K562 (cell line): ENCODE results near the gene UBE3B. TPM values are rescaled to one million over a fixed set of nuclear protein-coding genes. Genes with fewer than 3 reads are reported as not detected.
A peak's percentile ranks its signal among the peaks of the same experiment; 100 is the strongest.

Source experiments
- CREM ChIP-seq: IDR thresholded peaks from 2 replicates; pipeline ENCODE4 v1.6.1; 2014; ENCODE audit warnings: antibody characterized with exemption, low read depth
- GTF2E2 ChIP-seq: fragments of 200-800 bp; sonication (Bioruptor generic); IDR thresholded peaks from 2 replicates; pipeline ENCODE4 v1.6.1; 2016; ENCODE audit warnings: missing genetic modification characterization, missing compliant biosample characterization
- JUN ChIP-seq, 2 experiments: sonication (generic) in 1 of 2; formaldehyde crosslinking in 1 of 2; IDR thresholded peaks; 2 replicates each; pipeline versions ENCODE4 v1.6.1 to v1.8.0; 2012 to 2022; ENCODE audit warnings: borderline replicate concordance in 2 of 2, mild to moderate bottlenecking in 2 of 2, improper control_type of control experiment in 1 of 2, low read depth in 1 of 2, low read length in 1 of 2, missing genetic modification reagents in 1 of 2
- MXI1 ChIP-seq: IDR thresholded peaks from 2 replicates; pipeline ENCODE4 v1.6.1; 2011; ENCODE audit warnings: low read depth, mild to moderate bottlenecking, improper control_type of control experiment, low read length
- NCOA4 ChIP-seq: fragments of 450-650 bp; IDR thresholded peaks from 2 replicates; pipeline ENCODE4 v1.6.1; 2018; ENCODE audit warnings: mild to moderate bottlenecking; ENCODE audit not compliant: partially characterized antibody
- NR2C1 ChIP-seq, 2 experiments: fragments of 450-650 bp; IDR thresholded peaks; 2 replicates each; pipeline ENCODE4 v1.6.1; 2017; ENCODE audit warnings: mild to moderate bottlenecking in 2 of 2, antibody characterized with exemption in 1 of 2, inconsistent platforms in 1 of 2, missing compliant biosample characterization in 1 of 2, missing genetic modification characterization in 1 of 2
- PRDM10 ChIP-seq: fragments of 450-650 bp; IDR thresholded peaks from 2 replicates; pipeline ENCODE4 v1.6.1; 2018; ENCODE audit not compliant: partially characterized antibody
- TAF15 ChIP-seq: fragments of 200-400 bp; formaldehyde crosslinking; IDR thresholded peaks from 2 replicates; pipeline ENCODE4 v1.6.1; 2017; ENCODE audit warnings: mild to moderate bottlenecking, low read depth, low read length, moderate library complexity
- TCF3 ChIP-seq: sonication (generic); formaldehyde crosslinking; IDR thresholded peaks from 2 replicates; pipeline ENCODE4 v1.4.0; 2020; ENCODE audit warnings: mild to moderate bottlenecking, missing genetic modification reagents
- polyA plus RNA-seq, 8 experiments: library from polyadenylated mRNA; depleted of rRNA in 4 of 8; stranded (reverse) in 5 of 8; unstranded in 3 of 8; fragments of >200 nt; fragmentation: Nextera tagmentation in 2 of 8; fragmentation: Illumina TruSeq in 1 of 8; extraction: Ambion mirVana in 2 of 8; extraction: Trizol in 1 of 8; gene quantifications; 2 replicates each; pipeline versions ENCODE4 v1.2.1 to v1.2.3, GENCODE V29; 2011 to 2014; ENCODE audit warnings: inconsistent platforms in 1 of 8, missing spikeins in 1 of 8
- total RNA-seq, 7 experiments: library from RNA; depleted of rRNA in 6 of 7; stranded (reverse); fragments of >200 nt in 6 of 7; fragmentation: Illumina TruSeq in 2 of 7; extraction: Trizol in 2 of 7; gene quantifications; 2 replicates each; pipeline versions ENCODE4 v1.2.1 to v1.2.3, GENCODE V29; 2011 to 2021; ENCODE audit warnings: low replicate concordance in 1 of 7
- TF ChIP-seq, protein P1 (sequence below), 2 experiments: fragments of 250-450 bp in 1 of 2; fragments of 450-650 bp in 1 of 2; sonication (Bioruptor Pico) in 1 of 2; IDR thresholded peaks; 2 replicates each; pipeline versions ENCODE4 v1.6.1 to v1.8.0; 2016 to 2021; ENCODE audit warnings: mild to moderate bottlenecking in 2 of 2, moderate library complexity in 2 of 2, missing compliant biosample characterization in 1 of 2, missing genetic modification characterization in 1 of 2
- TF ChIP-seq, protein P2 (sequence below): fragments of 200-800 bp; sonication (Bioruptor generic); IDR thresholded peaks from 2 replicates; pipeline ENCODE4 v1.6.1; 2017; ENCODE audit warnings: missing genetic modification characterization, missing compliant biosample characterization
- TF ChIP-seq, protein P3 (sequence below): fragments of 250-450 bp; sonication (Bioruptor Pico); IDR thresholded peaks from 2 replicates; pipeline ENCODE4 v1.4.0; 2020

The UBE3B gene
- total and polyA plus RNA-seq, 9 of the 15 experiments (the other 6 are each of a cell fraction or from before 2014, with no cell fraction given) = 7.6 to 23.6 (median 15.5) TPM

- peak; percentile 56 for TF ChIP-seq PRDM10
- TF ChIP-seq CREM = peak; percentile 100
- TF ChIP-seq TAF15 = no peak
- TF ChIP-seq, protein P1, sequence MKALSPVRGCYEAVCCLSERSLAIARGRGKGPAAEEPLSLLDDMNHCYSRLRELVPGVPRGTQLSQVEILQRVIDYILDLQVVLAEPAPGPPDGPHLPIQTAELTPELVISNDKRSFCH (CRISPR knock-in tag; IDR thresholded peaks at IDR 0.05) = no peak
- TF ChIP-seq, protein P1 (tag; IDR thresholded peaks at IDR 0.05) = peak; percentile 90
- TF ChIP-seq, protein P2, sequence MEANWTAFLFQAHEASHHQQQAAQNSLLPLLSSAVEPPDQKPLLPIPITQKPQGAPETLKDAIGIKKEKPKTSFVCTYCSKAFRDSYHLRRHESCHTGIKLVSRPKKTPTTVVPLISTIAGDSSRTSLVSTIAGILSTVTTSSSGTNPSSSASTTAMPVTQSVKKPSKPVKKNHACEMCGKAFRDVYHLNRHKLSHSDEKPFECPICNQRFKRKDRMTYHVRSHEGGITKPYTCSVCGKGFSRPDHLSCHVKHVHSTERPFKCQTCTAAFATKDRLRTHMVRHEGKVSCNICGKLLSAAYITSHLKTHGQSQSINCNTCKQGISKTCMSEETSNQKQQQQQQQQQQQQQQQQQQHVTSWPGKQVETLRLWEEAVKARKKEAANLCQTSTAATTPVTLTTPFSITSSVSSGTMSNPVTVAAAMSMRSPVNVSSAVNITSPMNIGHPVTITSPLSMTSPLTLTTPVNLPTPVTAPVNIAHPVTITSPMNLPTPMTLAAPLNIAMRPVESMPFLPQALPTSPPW = peak; percentile 61
- peak; percentile 42; the same call in 1 of the 2 replicates for TF ChIP-seq TCF3 (CRISPR knock-in tag)
- no peak for TF ChIP-seq GTF2E2
- peak; percentile 73 for TF ChIP-seq NR2C1 (IDR thresholded peaks at IDR 0.05)
- TF ChIP-seq NR2C1 (tag; IDR thresholded peaks at IDR 0.05) = peak; percentile 90
- no peak for TF ChIP-seq NCOA4
- peak; percentile 86; the same call in 1 of the 2 replicates for TF ChIP-seq MXI1
- peak; percentile 85; the same call in 1 of the 2 replicates for TF ChIP-seq JUN (IDR thresholded peaks at IDR 0.05; ENCODE audit: borderline replicate concordance, low read depth, low read length)
- TF ChIP-seq JUN (CRISPR knock-in tag; IDR thresholded peaks at IDR 0.05; ENCODE audit: borderline replicate concordance) = peak; percentile 18; the same call in 1 of the 2 replicates
- TF ChIP-seq, protein P3, sequence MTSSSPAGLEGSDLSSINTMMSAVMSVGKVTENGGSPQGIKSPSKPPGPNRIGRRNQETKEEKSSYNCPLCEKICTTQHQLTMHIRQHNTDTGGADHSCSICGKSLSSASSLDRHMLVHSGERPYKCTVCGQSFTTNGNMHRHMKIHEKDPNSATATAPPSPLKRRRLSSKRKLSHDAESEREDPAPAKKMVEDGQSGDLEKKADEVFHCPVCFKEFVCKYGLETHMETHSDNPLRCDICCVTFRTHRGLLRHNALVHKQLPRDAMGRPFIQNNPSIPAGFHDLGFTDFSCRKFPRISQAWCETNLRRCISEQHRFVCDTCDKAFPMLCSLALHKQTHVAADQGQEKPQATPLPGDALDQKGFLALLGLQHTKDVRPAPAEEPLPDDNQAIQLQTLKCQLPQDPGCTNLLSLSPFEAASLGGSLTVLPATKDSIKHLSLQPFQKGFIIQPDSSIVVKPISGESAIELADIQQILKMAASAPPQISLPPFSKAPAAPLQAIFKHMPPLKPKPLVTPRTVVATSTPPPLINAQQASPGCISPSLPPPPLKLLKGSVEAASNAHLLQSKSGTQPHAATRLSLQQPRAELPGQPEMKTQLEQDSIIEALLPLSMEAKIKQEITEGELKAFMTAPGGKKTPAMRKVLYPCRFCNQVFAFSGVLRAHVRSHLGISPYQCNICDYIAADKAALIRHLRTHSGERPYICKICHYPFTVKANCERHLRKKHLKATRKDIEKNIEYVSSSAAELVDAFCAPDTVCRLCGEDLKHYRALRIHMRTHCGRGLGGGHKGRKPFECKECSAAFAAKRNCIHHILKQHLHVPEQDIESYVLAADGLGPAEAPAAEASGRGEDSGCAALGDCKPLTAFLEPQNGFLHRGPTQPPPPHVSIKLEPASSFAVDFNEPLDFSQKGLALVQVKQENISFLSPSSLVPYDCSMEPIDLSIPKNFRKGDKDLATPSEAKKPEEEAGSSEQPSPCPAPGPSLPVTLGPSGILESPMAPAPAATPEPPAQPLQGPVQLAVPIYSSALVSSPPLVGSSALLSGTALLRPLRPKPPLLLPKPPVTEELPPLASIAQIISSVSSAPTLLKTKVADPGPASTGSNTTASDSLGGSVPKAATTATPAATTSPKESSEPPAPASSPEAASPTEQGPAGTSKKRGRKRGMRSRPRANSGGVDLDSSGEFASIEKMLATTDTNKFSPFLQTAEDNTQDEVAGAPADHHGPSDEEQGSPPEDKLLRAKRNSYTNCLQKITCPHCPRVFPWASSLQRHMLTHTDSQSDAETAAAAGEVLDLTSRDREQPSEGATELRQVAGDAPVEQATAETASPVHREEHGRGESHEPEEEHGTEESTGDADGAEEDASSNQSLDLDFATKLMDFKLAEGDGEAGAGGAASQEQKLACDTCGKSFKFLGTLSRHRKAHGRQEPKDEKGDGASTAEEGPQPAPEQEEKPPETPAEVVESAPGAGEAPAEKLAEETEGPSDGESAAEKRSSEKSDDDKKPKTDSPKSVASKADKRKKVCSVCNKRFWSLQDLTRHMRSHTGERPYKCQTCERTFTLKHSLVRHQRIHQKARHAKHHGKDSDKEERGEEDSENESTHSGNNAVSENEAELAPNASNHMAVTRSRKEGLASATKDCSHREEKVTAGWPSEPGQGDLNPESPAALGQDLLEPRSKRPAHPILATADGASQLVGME (CRISPR knock-in tag) = 0 out of 2 replicates have a peak, but pooled peaks have one; percentile 33
Measured at GRCh38 chr12:109573029-109573913, 95.8 kb downstream of the UBE3B start, which contains the start of the genes MMAB and MVK (continued).
